GM19043 (cell line): ENCODE results near the gene WFDC5.
"Not testable (repeated sequence)": the region's sequence is repeated elsewhere in the genome, so short reads cannot be mapped to it uniquely, and the experiment has no call there.

Experiments
- ATAC-seq: cut with Tn5 transposase; IDR thresholded peaks from one replicate; pipeline ENCODE4 v1.9.1; 2021; ENCODE audit warnings: low read depth; ENCODE audit not compliant: unreplicated experiment

The WFDC5 gene

GRCh38 chr20:45114465-45115385 lies at the start of gene WFDC5:
Gene WFDC5, minus strand, starts transcription at chr20:45115174. Its CDS starts 91 bp downstream, at chr20:45115083.
- no peak for ATAC-seq

GRCh38 chr20:45163083-45163803 lies 48.3 kb upstream of the WFDC5 start:
- no peak for ATAC-seq

- no peak for ATAC-seq
Measured at GRCh38 chr20:45157962-45158361, 43.0 kb upstream of the WFDC5 start.

GRCh38 chr20:45156713-45157112 lies 41.7 kb upstream of the WFDC5 start:
- no peak for ATAC-seq

- not testable (repeated sequence) for ATAC-seq
Measured at GRCh38 chr20:45154794-45155193, 39.8 kb upstream of the WFDC5 start.

GRCh38 chr20:45154183-45154582 lies 39.2 kb upstream of the WFDC5 start:
- ATAC-seq, result no peak

GRCh38 chr20:45153752-45154151 lies 38.8 kb upstream of the WFDC5 start:
- ATAC-seq, result no peak

- no peak for ATAC-seq
Measured at GRCh38 chr20:45153147-45153546, 38.2 kb upstream of the WFDC5 start.

- no peak for ATAC-seq
Measured at GRCh38 chr20:45152405-45152804, 37.4 kb upstream of the WFDC5 start.

- no peak for ATAC-seq
Measured at GRCh38 chr20:45149062-45149461, 34.1 kb upstream of the WFDC5 start.

GRCh38 chr20:45140836-45141235 lies 25.9 kb upstream of the WFDC5 start:
- ATAC-seq, result no peak

GRCh38 chr20:45139733-45140375 lies 24.9 kb upstream of the WFDC5 start:
- ATAC-seq, result not testable (repeated sequence)

GRCh38 chr20:45138561-45139300 lies 23.8 kb upstream of the WFDC5 start:
- ATAC-seq, result no peak

GRCh38 chr20:45136911-45137310 lies 21.9 kb upstream of the WFDC5 start:
- no peak for ATAC-seq

- ATAC-seq, result no peak
Measured at GRCh38 chr20:45128099-45128498, 13.1 kb upstream of the WFDC5 start.

GRCh38 chr20:45124365-45124764 lies 9.4 kb upstream of the WFDC5 start, which contains the start of gene WFDC12:
Gene WFDC12, minus strand, starts transcription at chr20:45124465. Its CDS starts 18 bp downstream, at chr20:45124447.
- ATAC-seq, result no peak

GRCh38 chr20:45121388-45121787 lies 6.4 kb upstream of the WFDC5 start:
- no peak for ATAC-seq

GRCh38 chr20:45119556-45120266 lies 4.7 kb upstream of the WFDC5 start:
- no peak for ATAC-seq

GRCh38 chr20:45118028-45118427 lies 3.1 kb upstream of the WFDC5 start:
- ATAC-seq, result no peak

- ATAC-seq, result no peak
Measured at GRCh38 chr20:45117581-45117980, 2.6 kb upstream of the WFDC5 start.
